A673 (cell line): ENCODE results near the gene CETN3. TPM values are rescaled to one million over a fixed set of nuclear protein-coding genes. Genes with fewer than 3 reads are reported as not detected.
A peak's percentile ranks its signal among the peaks of the same experiment; 100 is the strongest.

Experiments used
- BruUV-seq: library from RNA; stranded (reverse); fragments of 400-500 nt; replicated peaks from 2 replicates; lab custom pipeline; 2021; lab: Mats Ljungman, UMichigan
- CTCF ChIA-PET: fragments of 300-600 bp; sonication (Branson Sonifier 250); formaldehyde crosslinking; loops from one replicate; lab custom pipeline; 2022; ENCODE audit warnings: antibody characterized with exemption; lab: Charles Lee
- POLR2A ChIA-PET: fragments of 300-600 bp; sonication (Branson Sonifier 250); formaldehyde crosslinking; loops from one replicate; lab custom pipeline; 2022; ENCODE audit warnings: antibody characterized with exemption; ENCODE audit not compliant: low non-redundant PET; lab: Charles Lee
- DNase-seq: peaks from one replicate; pipeline ENCODE4 v3.0.0-alpha.2; 2015; ENCODE audit warnings: low spot score
- H3K27ac ChIP-seq: fragments of 200-600 bp; sonication (generic); 2 replicates; pipeline ENCODE4 v1.5.1; 2016; ENCODE audit warnings: mixed run types, low read depth, mild to moderate bottlenecking, mixed read lengths, antibody characterized with exemption, low read length; ENCODE audit not compliant: poor library complexity, severe bottlenecking
- H3K27me3 ChIP-seq: fragments of 200-600 bp; sonication (generic); replicated peaks from 2 replicates; pipeline ENCODE4 v1.6.1; 2017; ENCODE audit warnings: mixed run types, low read depth, mild to moderate bottlenecking, mixed read lengths, antibody characterized with exemption, low read length; ENCODE audit not compliant: insufficient read depth, poor library complexity
- H3K36me3 ChIP-seq: fragments of 200-600 bp; sonication (generic); 2 replicates; pipeline ENCODE4 v1.6.1; 2016; ENCODE audit warnings: mixed run types, mild to moderate bottlenecking, mixed read lengths, antibody characterized with exemption, low read length; ENCODE audit not compliant: insufficient read depth, poor library complexity, severe bottlenecking
- H3K4me1 ChIP-seq: fragments of 200-600 bp; sonication (generic); 2 replicates; pipeline ENCODE4 v1.6.1; 2017; ENCODE audit warnings: mixed run types, mild to moderate bottlenecking, mixed read lengths, antibody characterized with exemption, low read length; ENCODE audit not compliant: insufficient read depth, poor library complexity, severe bottlenecking
- H3K4me3 ChIP-seq: fragments of 200-600 bp; sonication (generic); 2 replicates; pipeline ENCODE4 v1.5.1; 2016; ENCODE audit warnings: low read depth, mixed run types, mild to moderate bottlenecking, mixed read lengths, low read length; ENCODE audit not compliant: poor library complexity, severe bottlenecking
- H3K9me3 ChIP-seq: fragments of 200-600 bp; sonication (generic); 2 replicates; pipeline ENCODE4 v1.6.1; 2016; ENCODE audit warnings: mixed run types, low read depth, mild to moderate bottlenecking, mixed read lengths, antibody characterized with exemption, low read length; ENCODE audit not compliant: poor library complexity, severe bottlenecking
- EZH2 ChIP-seq: fragments of 200-600 bp; sonication (generic); IDR thresholded peaks from 2 replicates; pipeline ENCODE4 v1.6.1; 2017; ENCODE audit warnings: borderline replicate concordance, low read depth, mild to moderate bottlenecking, mixed read lengths, antibody characterized with exemption, low read length; ENCODE audit not compliant: poor library complexity, severe bottlenecking
- intact Hi-C: fragments of 100-400 bp; cut with micrococcal nuclease; formaldehyde crosslinking; loops from one replicate; pipeline ENCODE4 v1.10.0; 2022; ENCODE audit not compliant: unreplicated experiment
- total RNA-seq: library from RNA; stranded (reverse); gene quantifications from 2 replicates; pipeline ENCODE4 v1.2.3, GENCODE V29; 2021
- TF ChIP-seq, protein P1 (sequence below): fragments of 300-800, 200-600 bp; sonication (generic); conservative IDR thresholded peaks from 2 replicates; pipeline ENCODE4 v1.5.1; 2017; ENCODE audit warnings: low read depth, mild to moderate bottlenecking, antibody characterized with exemption, low read length, moderate library complexity, mixed read lengths

CETN3 gene
- total RNA-seq, 1 experiment from 2014 or later, result 25.3 TPM

DNA sequence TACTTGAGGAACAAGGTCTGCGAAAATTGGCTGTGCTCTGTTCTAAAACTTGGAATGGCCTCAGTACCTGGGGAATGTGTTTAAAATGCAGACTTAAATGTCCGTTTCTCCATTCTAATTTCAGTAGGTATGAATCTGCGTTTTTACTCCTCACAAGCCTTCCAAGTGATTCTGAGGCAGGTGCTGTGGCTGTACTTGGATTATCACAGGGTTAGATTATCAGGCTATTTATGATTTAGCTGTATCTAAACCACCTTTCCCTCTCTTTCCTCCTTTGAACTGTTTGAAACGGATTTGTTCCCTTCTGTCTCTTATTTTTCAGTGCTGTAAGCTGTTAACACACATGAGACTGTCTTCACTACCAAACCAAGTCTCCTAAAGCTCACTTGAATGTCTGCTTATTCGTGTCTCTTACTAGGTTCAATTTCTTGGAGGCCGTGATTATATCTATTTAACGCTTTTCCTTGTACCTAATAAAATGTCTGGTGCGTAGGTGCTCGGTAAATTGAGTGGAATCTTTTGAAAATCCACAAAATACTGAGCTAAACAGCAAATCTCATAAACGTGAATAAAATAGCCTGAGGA, 714 bp upstream of the CETN3 start:
- no peaks in the 10 kb centered on the region for H3K9me3 ChIP-seq
- CTCF ChIA-PET, result no interaction called here
- H3K27me3 ChIP-seq, result no peaks in the 10 kb centered on the region
- peaks cover 19% of the 10 kb centered on the region for H3K4me1 ChIP-seq
- H3K36me3 ChIP-seq, result peaks cover 7% of the 10 kb centered on the region
- H3K4me3 ChIP-seq, result peak overlapping the region; percentile 96
- BruUV-seq, result TSS peak; percentile 93
- TF ChIP-seq, protein P1, sequence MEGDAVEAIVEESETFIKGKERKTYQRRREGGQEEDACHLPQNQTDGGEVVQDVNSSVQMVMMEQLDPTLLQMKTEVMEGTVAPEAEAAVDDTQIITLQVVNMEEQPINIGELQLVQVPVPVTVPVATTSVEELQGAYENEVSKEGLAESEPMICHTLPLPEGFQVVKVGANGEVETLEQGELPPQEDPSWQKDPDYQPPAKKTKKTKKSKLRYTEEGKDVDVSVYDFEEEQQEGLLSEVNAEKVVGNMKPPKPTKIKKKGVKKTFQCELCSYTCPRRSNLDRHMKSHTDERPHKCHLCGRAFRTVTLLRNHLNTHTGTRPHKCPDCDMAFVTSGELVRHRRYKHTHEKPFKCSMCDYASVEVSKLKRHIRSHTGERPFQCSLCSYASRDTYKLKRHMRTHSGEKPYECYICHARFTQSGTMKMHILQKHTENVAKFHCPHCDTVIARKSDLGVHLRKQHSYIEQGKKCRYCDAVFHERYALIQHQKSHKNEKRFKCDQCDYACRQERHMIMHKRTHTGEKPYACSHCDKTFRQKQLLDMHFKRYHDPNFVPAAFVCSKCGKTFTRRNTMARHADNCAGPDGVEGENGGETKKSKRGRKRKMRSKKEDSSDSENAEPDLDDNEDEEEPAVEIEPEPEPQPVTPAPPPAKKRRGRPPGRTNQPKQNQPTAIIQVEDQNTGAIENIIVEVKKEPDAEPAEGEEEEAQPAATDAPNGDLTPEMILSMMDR, result no peak
- no peak for TF ChIP-seq EZH2
- DNase-seq, result no peak
- intact Hi-C loops, result loop anchor here (1.0 kb wide), 1 partner anchor 63 kb away; no protein-coding TSS in a partner anchor
- H3K27ac ChIP-seq, result peak overlapping the region; percentile 97
- POLR2A ChIA-PET, result interaction anchor here (0.6 kb wide), 2 partner anchors 226 to 1696 kb away, joined by 3 read pairs; no protein-coding TSS in a partner anchor

DNA sequence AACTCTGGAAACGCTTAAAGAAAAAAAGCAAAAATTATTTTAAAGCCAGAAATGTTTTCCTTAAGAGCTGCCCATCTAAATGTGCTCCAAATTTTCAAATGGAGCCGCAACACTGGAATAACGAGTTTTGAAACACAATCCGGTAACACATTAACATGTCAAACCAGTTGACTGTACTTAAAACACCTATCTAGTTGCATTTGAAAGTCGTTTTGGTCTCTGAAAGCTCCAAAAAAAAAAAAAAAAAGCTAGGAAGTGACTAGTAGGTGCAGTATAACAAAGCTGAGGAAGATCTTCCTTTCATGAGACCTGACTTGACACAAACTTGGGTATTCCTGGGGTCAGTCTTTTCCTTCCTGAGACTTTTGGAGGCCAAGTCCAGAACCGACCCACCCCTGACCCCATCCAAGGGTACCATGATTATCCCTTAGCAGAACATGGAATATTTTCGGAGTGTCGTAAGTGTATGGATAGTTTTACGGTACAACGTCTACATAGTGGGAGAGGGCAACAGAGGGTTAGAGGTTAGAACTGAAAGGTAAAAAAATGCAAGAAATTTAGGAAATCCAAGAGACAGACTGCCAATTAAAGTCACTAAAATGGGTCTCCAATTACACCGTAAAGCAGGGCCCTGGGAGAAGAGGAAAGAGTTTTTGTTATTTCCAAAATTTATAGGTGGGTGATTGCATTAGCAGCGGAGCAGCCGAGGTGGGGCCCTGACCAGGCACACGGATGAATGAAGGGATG, 812 bp downstream of the CETN3 start:
- H3K27me3 ChIP-seq, result no peaks in the 10 kb centered on the region
- peaks cover 19% of the 10 kb centered on the region for H3K4me1 ChIP-seq
- intact Hi-C loops, result no loop called here
- H3K27ac ChIP-seq, result peak overlapping the region; percentile 97
- BruUV-seq, result TSS peak; percentile 75
- TF ChIP-seq, protein P1, result no peak
- no peak for TF ChIP-seq EZH2
- POLR2A ChIA-PET, result no interaction called here
- peak; percentile 1 for DNase-seq
- CTCF ChIA-PET, result no interaction called here
- peaks cover 13% of the 10 kb centered on the region for H3K36me3 ChIP-seq
- H3K4me3 ChIP-seq, result peak overlapping the region; percentile 96
- no peaks in the 10 kb centered on the region for H3K9me3 ChIP-seq

GRCh38 chr5:90406466-90406865, 3.1 kb downstream of the CETN3 start:
- H3K4me3 ChIP-seq, result no peak overlapping the region
- BruUV-seq, result no TSS peak
- H3K27ac ChIP-seq, result no peak overlapping the region
- CTCF ChIA-PET, result no interaction called here
- H3K27me3 ChIP-seq, result no peaks in the 10 kb centered on the region
- peaks cover 21% of the 10 kb centered on the region for H3K36me3 ChIP-seq
- intact Hi-C loops, result no loop called here
- DNase-seq, result no peak
- no peaks in the 10 kb centered on the region for H3K9me3 ChIP-seq
- TF ChIP-seq EZH2, result no peak
- TF ChIP-seq, protein P1, result no peak
- peaks cover 19% of the 10 kb centered on the region for H3K4me1 ChIP-seq
- POLR2A ChIA-PET, result no interaction called here
